ENCODE results near the gene DARS2.
A peak's percentile ranks its signal among the peaks of the same experiment; 100 is the strongest.
"Not testable (repeated sequence)": the region's sequence is repeated elsewhere in the genome, so short reads cannot be mapped to it uniquely, and the experiment has no call there.

The DARS2 gene

DNA sequence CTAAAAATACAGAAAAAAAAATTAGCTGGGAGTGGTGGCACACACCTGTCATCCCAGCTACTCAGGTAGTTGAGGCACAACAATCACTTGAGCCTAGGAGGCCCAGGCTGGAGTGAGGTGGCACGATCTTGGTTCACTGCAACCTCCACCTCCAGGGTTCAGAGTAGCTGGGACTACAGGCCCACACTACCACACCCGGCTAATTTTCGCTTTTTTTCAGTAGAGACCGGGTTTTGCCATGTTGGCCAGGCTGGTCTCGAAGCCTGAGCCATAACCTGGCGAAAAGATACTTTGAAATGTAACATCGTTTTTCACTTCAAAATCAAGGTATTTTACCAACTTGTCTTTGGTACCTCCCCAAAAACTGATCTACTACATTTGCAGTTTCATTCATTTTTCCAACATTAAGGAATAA lies 37.3 kb downstream of the DARS2 start:
- DNase-seq (ENCODE audit: low read depth, low spot score) = no peak
- peak overlapping the region; percentile 95 for H3K27ac ChIP-seq

GRCh38 chr1:173862146-173862768 lies 37.8 kb downstream of the DARS2 start:
- H3K27ac ChIP-seq = peak overlapping the region; percentile 95
- not testable (repeated sequence) for DNase-seq (ENCODE audit: low read depth, low spot score)

GRCh38 chr1:173862769-173863223 lies 38.3 kb downstream of the DARS2 start:
- no peak for DNase-seq (ENCODE audit: low read depth, low spot score)
- peak overlapping the region; percentile 95 for H3K27ac ChIP-seq

- peak overlapping the region; percentile 95 for H3K27ac ChIP-seq
- DNase-seq (ENCODE audit: low read depth, low spot score) = no peak
Measured at GRCh38 chr1:173863224-173864161, 39.0 kb downstream of the DARS2 start.

GRCh38 chr1:173864179-173864867 lies 39.9 kb downstream of the DARS2 start:
- no peak for DNase-seq (ENCODE audit: low read depth, low spot score)
- H3K27ac ChIP-seq = peak overlapping the region; percentile 95

GRCh38 chr1:173865468-173866164 lies 41.1 kb downstream of the DARS2 start:
- no peak for DNase-seq (ENCODE audit: low read depth, low spot score)
- peak overlapping the region; percentile 95 for H3K27ac ChIP-seq

- no peak for DNase-seq (ENCODE audit: low read depth, low spot score)
Measured at GRCh38 chr1:173866413-173867115, 42.1 kb downstream of the DARS2 start.

DNA sequence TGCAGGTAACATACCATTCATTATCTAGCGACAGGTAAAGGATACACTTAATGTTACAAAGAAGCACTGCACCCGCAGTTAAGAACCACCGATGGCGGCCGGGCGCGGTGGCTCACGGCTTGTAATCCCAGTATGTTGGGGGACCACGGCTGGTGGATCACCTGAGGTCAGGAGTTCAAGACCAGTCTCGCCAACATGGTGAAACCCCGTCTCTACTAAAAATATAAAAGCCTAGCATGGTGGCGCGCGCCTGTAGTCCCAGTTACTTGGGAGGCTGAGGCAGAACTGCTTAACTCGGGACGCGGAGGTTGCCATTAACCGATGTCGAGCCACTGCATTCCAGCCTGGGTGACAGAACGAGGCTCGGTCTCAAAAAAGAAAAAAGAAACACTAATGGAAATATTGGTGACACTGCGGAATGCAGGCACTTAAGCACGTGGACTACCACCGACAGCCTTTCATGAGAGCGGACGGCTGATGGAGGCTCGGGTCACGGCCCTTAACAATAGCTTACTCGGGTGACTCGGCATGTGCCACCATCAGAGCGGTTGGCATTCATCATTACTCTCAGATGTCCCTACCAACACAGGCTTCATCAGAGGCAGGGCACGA lies 42.8 kb downstream of the DARS2 start:
- peak overlapping the region; percentile 95 for H3K27ac ChIP-seq
- DNase-seq (ENCODE audit: low read depth, low spot score) = no peak

More at GRCh38 chr1:173866413-173867115, 42.1 kb downstream of the DARS2 start:
- peak overlapping the region; percentile 95 for H3K27ac ChIP-seq

GRCh38 chr1:173867753-173868265 lies 43.3 kb downstream of the DARS2 start, which contains the start of gene GAS5:
GAS5 (minus strand) TSS chr1:173867989.
- H3K27ac ChIP-seq = peak within 1 kb of the TSS; percentile 95
- DNase-seq (ENCODE audit: low read depth, low spot score) = peak; percentile 100

- peak; percentile 41 for DNase-seq (ENCODE audit: low read depth, low spot score)
- H3K27ac ChIP-seq = peak within 1 kb of the TSS; percentile 95
Measured at GRCh38 chr1:173868266-173869020, 44.0 kb downstream of the DARS2 start, which contains the start of gene ZBTB37. ZBTB37 (plus strand) TSS chr1:173868380; CDS start chr1:173870226, 1,846 bp downstream.

DNA sequence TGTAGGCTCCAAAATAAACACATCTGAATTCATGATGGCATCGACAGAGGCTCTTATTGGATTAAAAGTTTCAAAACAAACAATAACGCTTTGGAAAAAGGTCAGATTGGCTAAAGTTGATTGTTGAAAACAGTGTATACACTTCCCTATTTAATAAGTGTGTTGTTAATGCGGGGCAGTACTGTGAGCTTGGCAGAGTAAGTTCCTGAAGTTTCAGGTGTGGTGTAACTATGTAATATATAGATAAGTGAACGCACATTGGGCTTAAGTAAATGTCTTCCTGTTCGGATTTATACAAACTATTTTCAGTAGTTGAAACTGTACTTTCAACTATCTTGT lies 44.5 kb downstream of the DARS2 start:
- H3K27ac ChIP-seq = peak overlapping the region; percentile 95
- no peak for DNase-seq (ENCODE audit: low read depth, low spot score)

- DNase-seq (ENCODE audit: low read depth, low spot score) = no peak
- H3K27ac ChIP-seq = no peak overlapping the region
Measured at GRCh38 chr1:173870252-173871075, 46.0 kb downstream of the DARS2 start.

GRCh38 chr1:173871091-173871490 lies 46.6 kb downstream of the DARS2 start:
- H3K27ac ChIP-seq = no peak overlapping the region

GRCh38 chr1:173871500-173871899 lies 47.0 kb downstream of the DARS2 start:
- H3K27ac ChIP-seq = no peak overlapping the region
- DNase-seq (ENCODE audit: low read depth, low spot score) = no peak

More at GRCh38 chr1:173871091-173871490, 46.6 kb downstream of the DARS2 start:
- no peak for DNase-seq (ENCODE audit: low read depth, low spot score)

- H3K27ac ChIP-seq = no peak overlapping the region
- no peak for DNase-seq (ENCODE audit: low read depth, low spot score)
Measured at GRCh38 chr1:173876732-173877131, 52.3 kb downstream of the DARS2 start.

GRCh38 chr1:173878251-173878650 lies 53.8 kb downstream of the DARS2 start:
- DNase-seq (ENCODE audit: low read depth, low spot score) = no peak
- H3K27ac ChIP-seq = no peak overlapping the region

DNA sequence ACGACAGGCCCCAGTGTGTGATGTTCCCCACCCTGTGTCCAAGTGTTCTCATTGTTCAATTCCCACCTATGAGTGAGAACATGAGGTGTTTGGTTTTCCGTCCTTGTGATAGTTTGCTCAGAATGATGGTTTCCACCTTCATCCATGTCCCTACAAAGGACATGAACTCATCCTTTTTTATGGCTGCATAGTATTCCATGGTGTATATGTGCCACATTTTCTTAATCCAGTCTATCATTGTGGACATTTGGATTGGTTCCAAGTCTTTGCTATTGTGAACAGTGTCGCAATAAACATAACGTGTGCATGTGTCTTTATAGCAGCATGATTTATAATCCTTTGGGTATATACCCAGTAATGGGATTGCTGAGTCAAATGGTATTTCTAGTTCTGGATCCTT lies 56.6 kb downstream of the DARS2 start:
- DNase-seq (ENCODE audit: low read depth, low spot score); H3K27ac ChIP-seq: not testable (repeated sequence)
